ENCODE measurements around the gene CNTNAP5.
A peak's percentile ranks its signal among the peaks of the same experiment; 100 is the strongest.

CNTNAP5 gene

GRCh38 chr2:124269348-124269747 lies 244.3 kb downstream of the CNTNAP5 start:
- no peak for DNase-seq

GRCh38 chr2:124272261-124272841 lies 247.3 kb downstream of the CNTNAP5 start:
- DNase-seq = no peak

GRCh38 chr2:124281541-124281940 lies 256.5 kb downstream of the CNTNAP5 start:
- DNase-seq = no peak

GRCh38 chr2:124283096-124283495 lies 258.0 kb downstream of the CNTNAP5 start:
- DNase-seq = peak; percentile 49

- peak; percentile 65 for DNase-seq
These were observed 261.1 kb downstream of the CNTNAP5 start for GRCh38 chr2:124286089-124286783.

GRCh38 chr2:124289060-124289459 lies 264.0 kb downstream of the CNTNAP5 start:
- no peak for DNase-seq

- DNase-seq = no peak
These were observed 264.5 kb downstream of the CNTNAP5 start for GRCh38 chr2:124289615-124290014.

- no peak for DNase-seq
These were observed 271.4 kb downstream of the CNTNAP5 start for GRCh38 chr2:124296470-124296869.

GRCh38 chr2:124301915-124302314 lies 276.8 kb downstream of the CNTNAP5 start:
- no peak for DNase-seq

GRCh38 chr2:124308319-124309062 lies 283.4 kb downstream of the CNTNAP5 start:
- DNase-seq = no peak

- no peak for DNase-seq
These were observed 284.6 kb downstream of the CNTNAP5 start for GRCh38 chr2:124309563-124310138.

GRCh38 chr2:124310671-124311070 lies 285.6 kb downstream of the CNTNAP5 start:
- DNase-seq = no peak

GRCh38 chr2:124314084-124314483 lies 289.0 kb downstream of the CNTNAP5 start:
- no peak for DNase-seq

GRCh38 chr2:124315221-124315880 lies 290.3 kb downstream of the CNTNAP5 start:
- DNase-seq = no peak

GRCh38 chr2:124316133-124316532 lies 291.0 kb downstream of the CNTNAP5 start:
- DNase-seq = no peak

- DNase-seq = no peak
These were observed 292.0 kb downstream of the CNTNAP5 start for GRCh38 chr2:124316881-124317605.

GRCh38 chr2:124317628-124318027 lies 292.5 kb downstream of the CNTNAP5 start:
- no peak for DNase-seq

GRCh38 chr2:124318913-124319312 lies 293.8 kb downstream of the CNTNAP5 start:
- DNase-seq = no peak

- DNase-seq = no peak
These were observed 294.5 kb downstream of the CNTNAP5 start for GRCh38 chr2:124319577-124319976.

- DNase-seq = no peak
These were observed 295.1 kb downstream of the CNTNAP5 start for GRCh38 chr2:124320051-124320688.

- peak; percentile 1 for DNase-seq
These were observed 298.2 kb downstream of the CNTNAP5 start for GRCh38 chr2:124323321-124323720.
